ENCODE results near the gene FARP1.

FARP1 gene

GRCh38 chr13:98473135-98473787 is 330.4 kb downstream of the FARP1 start:
- no peak for DNase-seq

- DNase-seq = no peak
These were observed 330.9 kb downstream of the FARP1 start for GRCh38 chr13:98473788-98474144.

GRCh38 chr13:98474292-98474691 is 331.4 kb downstream of the FARP1 start:
- no peak for DNase-seq

GRCh38 chr13:98474761-98475160 is 331.9 kb downstream of the FARP1 start:
- no peak for DNase-seq

- no peak for DNase-seq
These were observed 332.6 kb downstream of the FARP1 start for GRCh38 chr13:98475522-98475921.

GRCh38 chr13:98476106-98476505 is 333.2 kb downstream of the FARP1 start:
- peak; percentile 76 for DNase-seq

GRCh38 chr13:98476538-98476966 is 333.7 kb downstream of the FARP1 start:
- DNase-seq = peak; percentile 96

- DNase-seq = peak; percentile 73
These were observed 335.6 kb downstream of the FARP1 start for GRCh38 chr13:98478189-98479129.

GRCh38 chr13:98479496-98480003 is 336.7 kb downstream of the FARP1 start:
- no peak for DNase-seq

- DNase-seq = peak; percentile 83
These were observed 338.3 kb downstream of the FARP1 start for GRCh38 chr13:98480915-98481877.

GRCh38 chr13:98482476-98483444 is 339.9 kb downstream of the FARP1 start:
- peak; percentile 13 for DNase-seq

GRCh38 chr13:98483601-98484288 is 340.9 kb downstream of the FARP1 start:
- DNase-seq = no peak

- peak; percentile 84 for DNase-seq
These were observed 341.7 kb downstream of the FARP1 start for GRCh38 chr13:98484289-98485219.

- no peak for DNase-seq
These were observed 342.7 kb downstream of the FARP1 start for GRCh38 chr13:98485561-98485960.

- DNase-seq = no peak
These were observed 343.5 kb downstream of the FARP1 start for GRCh38 chr13:98486412-98486811.

GRCh38 chr13:98487016-98487415 is 344.1 kb downstream of the FARP1 start:
- DNase-seq = no peak

- no peak for DNase-seq
These were observed 344.6 kb downstream of the FARP1 start for GRCh38 chr13:98487522-98487921.

GRCh38 chr13:98488736-98489135 is 345.8 kb downstream of the FARP1 start:
- no peak for DNase-seq

- DNase-seq = no peak
These were observed 346.7 kb downstream of the FARP1 start for GRCh38 chr13:98489446-98490194.

Data from activated CD4-positive, alpha-beta T cell treated with anti-CD3 and anti-CD28 coated beads, Interleukin-10, Interleukin-2, amounts not matched to agents 100 ng/mL and 50 ng/mL, durations not matched to agents 16 hours and 8 hours (primary cell).